Uterus (tissue), 4 donors: Measurements from ENCODE around the gene RHOBTB1. TPM values are rescaled to one million over a fixed set of nuclear protein-coding genes. Genes with fewer than 3 reads are reported as not detected.
A peak's percentile ranks its signal among the peaks of the same experiment; 100 is the strongest.

ENCODE experiments used
- DNase-seq, 2 donors: peaks; one replicate each; pipeline ENCODE4 v3.0.0-alpha.2; 2019 to 2020
- H3K27ac ChIP-seq, 2 donors: fragments of 200-600 bp; sonication (generic); 1 replicate in 1 of 2; 2 replicates in 1 of 2; pipeline ENCODE4 v1.5.1; 2016 to 2018
- H3K27me3 ChIP-seq, 2 donors: fragments of 200-600 bp; sonication (generic); one replicate each; pipeline ENCODE4 v1.5.1; 2018 to 2019; ENCODE audit warnings: control low read depth in 1 of 2
- H3K36me3 ChIP-seq, 2 donors: fragments of 200-600 bp; sonication (generic); one replicate each; pipeline ENCODE4 v1.5.1; 2019; ENCODE audit warnings: control low read depth in 1 of 2
- H3K4me1 ChIP-seq, 2 donors: fragments of 200-600 bp; sonication (generic); one replicate each; pipeline ENCODE4 v1.5.1; 2018 to 2019; ENCODE audit warnings: control low read depth in 1 of 2
- H3K4me3 ChIP-seq, 2 donors: fragments of 200-600 bp; sonication (generic); 1 replicate in 1 of 2; 2 replicates in 1 of 2; pipeline ENCODE4 v1.5.1; 2018 to 2019; ENCODE audit warnings: mild to moderate bottlenecking in 1 of 2
- H3K9me3 ChIP-seq, 2 donors: fragments of 200-600 bp; sonication (generic); one replicate each; pipeline ENCODE4 v1.5.1; 2019; ENCODE audit warnings: control low read depth in 1 of 2
- CTCF ChIP-seq, 4 experiments: fragments of 200-600 bp in 2 of 4; fragments of 450-650 bp in 2 of 4; sonication (generic) in 2 of 4; IDR thresholded peaks; one replicate each; pipeline ENCODE4 v1.5.1; 2016 to 2019; ENCODE audit warnings: antibody characterized with exemption in 4 of 4, mild to moderate bottlenecking in 2 of 4, moderate library complexity in 1 of 4
- POLR2A ChIP-seq, 2 donors: fragments of 450-650 bp; IDR thresholded peaks; one replicate each; pipeline ENCODE4 v1.6.1; 2016; ENCODE audit warnings: antibody characterized with exemption in 2 of 2, mild to moderate bottlenecking in 1 of 2, moderate library complexity in 1 of 2
- intact Hi-C: fragments of 100-400 bp; cut with DNase I; formaldehyde crosslinking; loops from one replicate; pipeline ENCODE4 v1.15.1; 2023; ENCODE audit warnings: low total_unique reads
- total RNA-seq, 4 donors: library from RNA; depleted of rRNA in 3 of 4; stranded (reverse); fragments of >200 nt in 3 of 4; gene quantifications; one replicate each; pipeline versions ENCODE4 v1.1.0 to v1.2.4, GENCODE V29; 2014 to 2023
- donor health status: DM: yes; HTN: yes; CAD: no.

The RHOBTB1 gene
- total RNA-seq, 4 donors from 2014 or later, result 6.9 to 67.5 (median 13.8) TPM

GRCh38 chr10:60964257-60965235, 20.6 kb upstream of the RHOBTB1 start:
- Histone ChIP-seq H3K27ac (peak overlapping the region; percentile 68 to 77), H3K36me3 (no peaks in the 10 kb centered on the region), H3K27me3 (no peaks in the 10 kb centered on the region), H3K4me3 (no peak overlapping the region), H3K4me1 (peaks cover 0 to 13% of the 10 kb centered on the region in 2 donors), H3K9me3 (no peaks in the 10 kb centered on the region)
- no peak for TF ChIP-seq POLR2A (IDR thresholded peaks at IDR 0.05)
- peak; percentile 78 to 84 (median 80) for TF ChIP-seq CTCF (IDR thresholded peaks at IDR 0.05)
- peak; percentile 68 to 83 for DNase-seq
- intact Hi-C loops, result loop anchor here (5.0 kb wide), 1 partner anchor 147 kb away; no protein-coding TSS in a partner anchor

GRCh38 chr10:60963441-60964256, 19.7 kb upstream of the RHOBTB1 start:
- Histone ChIP-seq H3K4me3 (no peak overlapping the region), H3K27ac (peak overlapping the region; percentile 68 to 77), H3K4me1 (peaks cover 0 to 13% of the 10 kb centered on the region in 2 donors), H3K27me3 (no peaks in the 10 kb centered on the region), H3K9me3 (no peaks in the 10 kb centered on the region), H3K36me3 (no peaks in the 10 kb centered on the region)
- no peak for DNase-seq
- no peak for TF ChIP-seq POLR2A (IDR thresholded peaks at IDR 0.05)
- TF ChIP-seq CTCF (IDR thresholded peaks at IDR 0.05), result no peak
- intact Hi-C loops, result loop anchor here (5.0 kb wide), 1 partner anchor 146 kb away; no protein-coding TSS in a partner anchor

- TF ChIP-seq CTCF (IDR thresholded peaks at IDR 0.05) (no peak), POLR2A (IDR thresholded peaks at IDR 0.05) (no peak)
- no peak for DNase-seq
- no peaks in the 10 kb centered on the region for H3K36me3 ChIP-seq
- intact Hi-C loops, result loop anchor here (5.0 kb wide), 1 partner anchor 146 kb away; no protein-coding TSS in a partner anchor
- H3K9me3 ChIP-seq, result no peaks in the 10 kb centered on the region
- H3K4me3 ChIP-seq, result no peak overlapping the region
- peak overlapping the region in 1 of 2 donors; percentile 68 for H3K27ac ChIP-seq
- H3K4me1 ChIP-seq, result peaks cover 0 to 13% of the 10 kb centered on the region in 2 donors
- no peaks in the 10 kb centered on the region for H3K27me3 ChIP-seq
These were observed 19.0 kb upstream of the RHOBTB1 start for GRCh38 chr10:60962946-60963345.

- TF ChIP-seq POLR2A (IDR thresholded peaks at IDR 0.05) (no peak), CTCF (IDR thresholded peaks at IDR 0.05) (no peak)
- intact Hi-C loops, result loop anchor here (5.0 kb wide), 1 partner anchor 144 kb away; no protein-coding TSS in a partner anchor
- H3K36me3 ChIP-seq, result no peaks in the 10 kb centered on the region
- no peak for DNase-seq
- no peak overlapping the region for H3K4me3 ChIP-seq
- no peaks in the 10 kb centered on the region for H3K9me3 ChIP-seq
- no peak overlapping the region for H3K27ac ChIP-seq
- H3K4me1 ChIP-seq, result peaks cover 0 to 13% of the 10 kb centered on the region in 2 donors
- H3K27me3 ChIP-seq, result no peaks in the 10 kb centered on the region
These were observed 16.9 kb upstream of the RHOBTB1 start for GRCh38 chr10:60960913-60961312.
